RWPE1 (cell line): ENCODE measurements around the gene EDEM1.
A peak's percentile ranks its signal among the peaks of the same experiment; 100 is the strongest.

Experiments
- CTCF ChIA-PET: fragments of 350-600 bp; sonication (Branson Sonifier 250); formaldehyde crosslinking; extraction: SDS; loops from one replicate; lab custom pipeline; 2021; lab: Yijun Ruan, JAX
- POLR2A ChIA-PET: fragments of 400-600 bp; formaldehyde crosslinking; extraction: SDS; loops from one replicate; lab custom pipeline; 2020; ENCODE audit warnings: antibody characterized with exemption; ENCODE audit not compliant: low non-redundant PET; lab: Yijun Ruan, JAX
- DNase-seq: peaks from one replicate; pipeline ENCODE4 v3.0.0; 2012; ENCODE audit warnings: low spot score
- H3K27ac ChIP-seq: fragments of 450-650 bp; 2 replicates; pipeline ENCODE4 v1.5.1; 2017
- CTCF ChIP-seq: fragments of 450-650 bp; conservative IDR thresholded peaks from 2 replicates; pipeline ENCODE4 v1.5.1; 2017; ENCODE audit warnings: low read depth, mild to moderate bottlenecking

The EDEM1 gene

GRCh38 chr3:5185093-5185673, 2.3 kb upstream of the EDEM1 start:
- POLR2A ChIA-PET, result no interaction called here
- no peak overlapping the region for H3K27ac ChIP-seq

GRCh38 chr3:5186089-5186857, 1.2 kb upstream of the EDEM1 start:
- CTCF ChIA-PET, result interaction anchor here (0.5 kb wide), 1 partner anchor 45 kb away, joined by 3 read pairs; no protein-coding TSS in a partner anchor
- POLR2A ChIA-PET, result no interaction called here

More at GRCh38 chr3:5185093-5185673, 2.3 kb upstream of the EDEM1 start:
- DNase-seq, result no peak
- TF ChIP-seq CTCF, result no peak
- CTCF ChIA-PET, result no interaction called here

GRCh38 chr3:5186858-5187155, 700 bp upstream of the EDEM1 start:
- ChIA-PET CTCF (interaction anchor here (0.5 kb wide), 1 partner anchor 45 kb away, joined by 3 read pairs; no protein-coding TSS in a partner anchor), POLR2A (no interaction called here)
- no peak for TF ChIP-seq CTCF
- H3K27ac ChIP-seq, result peak overlapping the region; percentile 87
- peak; percentile 10 for DNase-seq

More at GRCh38 chr3:5186089-5186857, 1.2 kb upstream of the EDEM1 start:
- no peak for TF ChIP-seq CTCF
- no peak overlapping the region for H3K27ac ChIP-seq
- peak; percentile 8 for DNase-seq

GRCh38 chr3:5187920-5188418, 462 bp downstream of the EDEM1 start:
- peak; percentile 12 for DNase-seq
- peak overlapping the region; percentile 87 for H3K27ac ChIP-seq
- no peak for TF ChIP-seq CTCF
- POLR2A ChIA-PET, result no interaction called here
- CTCF ChIA-PET, result no interaction called here

GRCh38 chr3:5188419-5189221, 1.1 kb downstream of the EDEM1 start:
- DNase-seq, result peak; percentile 11
- ChIA-PET CTCF (interaction anchor here (0.7 kb wide), 1 partner anchor 17 kb away, joined by 4 read pairs; no protein-coding TSS in a partner anchor), POLR2A (interaction anchor here (0.6 kb wide), 1 partner anchor 64 kb away, joined by 3 read pairs; no protein-coding TSS in a partner anchor)
- H3K27ac ChIP-seq, result peak overlapping the region; percentile 87
- no peak for TF ChIP-seq CTCF
